HG03442 (cell line): ENCODE measurements around the gene AGR2.

ENCODE experiments used
- ATAC-seq: cut with Tn5 transposase; IDR thresholded peaks from one replicate; pipeline ENCODE4 v1.9.1; 2021; ENCODE audit warnings: mild to moderate bottlenecking, moderate library complexity; ENCODE audit not compliant: unreplicated experiment

The AGR2 gene

GRCh38 chr7:16813232-16813616 lies 8.4 kb upstream of the AGR2 start:
- no peak for ATAC-seq

GRCh38 chr7:16812542-16813231 lies 7.9 kb upstream of the AGR2 start:
- ATAC-seq, result no peak

GRCh38 chr7:16811551-16811950 lies 6.8 kb upstream of the AGR2 start:
- no peak for ATAC-seq

GRCh38 chr7:16810573-16810972 lies 5.8 kb upstream of the AGR2 start:
- ATAC-seq, result no peak

GRCh38 chr7:16810112-16810511 lies 5.3 kb upstream of the AGR2 start:
- no peak for ATAC-seq

- ATAC-seq, result no peak
These were observed 642 bp upstream of the AGR2 start for GRCh38 chr7:16805441-16805840.

GRCh38 chr7:16803881-16804673 lies 722 bp downstream of the AGR2 start:
- ATAC-seq, result no peak

- no peak for ATAC-seq
These were observed 1.7 kb downstream of the AGR2 start for GRCh38 chr7:16803125-16803524.

- ATAC-seq, result no peak
These were observed 3.2 kb downstream of the AGR2 start for GRCh38 chr7:16801579-16801978.

GRCh38 chr7:16801111-16801542 lies 3.7 kb downstream of the AGR2 start:
- peak; percentile 73 for ATAC-seq

GRCh38 chr7:16795624-16796023 lies 9.2 kb downstream of the AGR2 start:
- ATAC-seq, result no peak

GRCh38 chr7:16794986-16795385 lies 9.8 kb downstream of the AGR2 start:
- ATAC-seq, result no peak

GRCh38 chr7:16791905-16792698 lies 12.7 kb downstream of the AGR2 start:
- ATAC-seq, result no peak

- ATAC-seq, result no peak
These were observed 13.7 kb downstream of the AGR2 start for GRCh38 chr7:16791071-16791470.

- ATAC-seq, result no peak
These were observed 17.7 kb downstream of the AGR2 start for GRCh38 chr7:16787127-16787526.

- ATAC-seq, result no peak
These were observed 18.5 kb downstream of the AGR2 start for GRCh38 chr7:16786257-16786656.

- ATAC-seq, result no peak
These were observed 19.0 kb downstream of the AGR2 start for GRCh38 chr7:16785846-16786245.

GRCh38 chr7:16785321-16785720 lies 19.5 kb downstream of the AGR2 start:
- no peak for ATAC-seq

- ATAC-seq, result no peak
These were observed 24.2 kb downstream of the AGR2 start for GRCh38 chr7:16780596-16780995.

- ATAC-seq, result no peak
These were observed 25.7 kb downstream of the AGR2 start for GRCh38 chr7:16779051-16779450.

- no peak for ATAC-seq
These were observed 26.3 kb downstream of the AGR2 start for GRCh38 chr7:16778476-16778875.

GRCh38 chr7:16776053-16776452 lies 28.7 kb downstream of the AGR2 start:
- no peak for ATAC-seq
